Measurements from ENCODE around the gene ETV7. TPM values are rescaled to one million over a fixed set of nuclear protein-coding genes. Genes with fewer than 3 reads are reported as not detected.
A peak's percentile ranks its signal among the peaks of the same experiment; 100 is the strongest.

ETV7 gene
- total RNA-seq, 4 donors from 2014 or later = 3.3 to 12.1 (median 9.9) TPM

DNA sequence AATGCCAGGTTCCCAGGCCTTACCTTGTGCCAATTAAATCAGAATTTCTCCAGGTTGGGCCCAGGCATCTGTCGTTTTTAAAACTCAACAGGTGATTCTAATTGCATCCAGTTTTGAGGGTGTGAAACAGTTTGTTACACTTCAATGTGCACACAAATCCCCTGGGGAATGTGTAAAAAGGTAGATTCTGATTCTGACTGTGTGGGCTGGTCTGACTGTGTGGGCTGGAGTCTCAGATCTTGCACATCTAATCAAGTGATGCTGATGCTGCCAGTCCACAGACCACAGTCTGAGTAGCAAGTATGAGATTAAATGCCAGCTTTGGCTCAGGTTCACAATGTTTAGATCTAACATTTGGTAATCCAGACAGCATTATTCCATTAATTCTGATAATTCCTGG, 12.5 kb upstream of the ETV7 start:
- TF ChIP-seq POLR2A (IDR thresholded peaks at IDR 0.05) (no peak), CTCF (IDR thresholded peaks at IDR 0.05) (no peak)
- no peaks in the 10 kb centered on the region for H3K36me3 ChIP-seq
- no peaks in the 10 kb centered on the region for H3K4me1 ChIP-seq
- no peak overlapping the region for H3K27ac ChIP-seq
- no peak for DNase-seq
- no peak overlapping the region for H3K4me3 ChIP-seq
- no peaks in the 10 kb centered on the region for H3K27me3 ChIP-seq
- no peaks in the 10 kb centered on the region for H3K9me3 ChIP-seq

- TF ChIP-seq POLR2A (IDR thresholded peaks at IDR 0.05) (no peak), CTCF (IDR thresholded peaks at IDR 0.05) (no peak)
- DNase-seq = peak in 1 of 3 donors; percentile 30
- no peak overlapping the region for H3K27ac ChIP-seq
- H3K27me3 ChIP-seq = no peaks in the 10 kb centered on the region
- no peaks in the 10 kb centered on the region for H3K36me3 ChIP-seq
- no peaks in the 10 kb centered on the region for H3K9me3 ChIP-seq
- no peak overlapping the region for H3K4me3 ChIP-seq
- H3K4me1 ChIP-seq = peaks cover 0 to 6% (median 2%) of the 10 kb centered on the region in 4 donors
Observed at GRCh38 chr6:36392621-36393020, 5.2 kb upstream of the ETV7 start.

- Histone ChIP-seq H3K4me3 (no peak overlapping the region), H3K36me3 (no peaks in the 10 kb centered on the region), H3K27me3 (no peaks in the 10 kb centered on the region), H3K9me3 (no peaks in the 10 kb centered on the region), H3K27ac (no peak overlapping the region), H3K4me1 (peaks cover 0 to 12% (median 4%) of the 10 kb centered on the region in 4 donors)
- peak in 1 of 3 donors; percentile 21 for DNase-seq
- no peak for TF ChIP-seq POLR2A (IDR thresholded peaks at IDR 0.05)
- TF ChIP-seq CTCF (IDR thresholded peaks at IDR 0.05) = no peak
Observed at GRCh38 chr6:36389353-36389752, 1.9 kb upstream of the ETV7 start.

GRCh38 chr6:36386495-36387439, 702 bp downstream of the ETV7 start:
- TF ChIP-seq CTCF (IDR thresholded peaks at IDR 0.05) = peak in 1 of 6 experiments; percentile 21
- no peak for TF ChIP-seq POLR2A (IDR thresholded peaks at IDR 0.05)
- Histone ChIP-seq H3K27ac (peak overlapping the region; percentile 58 to 79 (median 60)), H3K36me3 (no peaks in the 10 kb centered on the region), H3K27me3 (no peaks in the 10 kb centered on the region), H3K4me3 (peak overlapping the region; percentile 45 to 78 (median 68)), H3K9me3 (no peaks in the 10 kb centered on the region), H3K4me1 (peaks cover 0 to 12% (median 4%) of the 10 kb centered on the region in 4 donors)
- peak in 2 of 3 donors; percentile 54 to 68 for DNase-seq

GRCh38 chr6:36384095-36384494, 3.4 kb downstream of the ETV7 start:
- TF ChIP-seq CTCF (IDR thresholded peaks at IDR 0.05) (no peak), POLR2A (IDR thresholded peaks at IDR 0.05) (no peak)
- Histone ChIP-seq H3K27ac (no peak overlapping the region), H3K4me1 (peaks cover 0 to 12% (median 4%) of the 10 kb centered on the region in 4 donors), H3K36me3 (no peaks in the 10 kb centered on the region), H3K9me3 (no peaks in the 10 kb centered on the region), H3K27me3 (no peaks in the 10 kb centered on the region), H3K4me3 (no peak overlapping the region)
- DNase-seq = no peak
